GM12878 (cell line): ENCODE results near the gene NFKBIE.

Experiments
- BRCA1 ChIP-seq: IDR thresholded peaks from 2 replicates; pipeline ENCODE4 v1.6.1; 2011; ENCODE audit warnings: low read depth, low read length, improper control_type of control experiment
- CHD2 ChIP-seq: IDR thresholded peaks from 2 replicates; pipeline ENCODE4 v1.6.1; 2011; ENCODE audit warnings: low read depth, low read length, improper control_type of control experiment, borderline replicate concordance
- EGR1 ChIP-seq, 2 experiments: IDR thresholded peaks; 1 replicate in 1 of 2; 2 replicates in 1 of 2; pipeline ENCODE4 v1.6.1; 2011 to 2012; ENCODE audit warnings: low read depth in 2 of 2, low read length in 2 of 2, borderline replicate concordance in 1 of 2, mild to moderate bottlenecking in 1 of 2, moderate library complexity in 1 of 2
- EZH2 ChIP-seq: IDR thresholded peaks from 2 replicates; pipeline ENCODE4 v1.6.1; 2012; ENCODE audit warnings: low read depth, mild to moderate bottlenecking, control low read depth, inconsistent platforms, low read length, borderline replicate concordance; ENCODE audit not compliant: control insufficient read depth
- HDGF ChIP-seq: fragments of 450-650 bp; IDR thresholded peaks from 2 replicates; pipeline ENCODE4 v1.6.1; 2016; ENCODE audit warnings: antibody characterized with exemption
- NFYB ChIP-seq: IDR thresholded peaks from 2 replicates; pipeline ENCODE4 v1.6.1; 2011; ENCODE audit warnings: low read depth, mild to moderate bottlenecking, low read length, improper control_type of control experiment, moderate library complexity; ENCODE audit not compliant: insufficient read depth
- RFX5 ChIP-seq: IDR thresholded peaks from 2 replicates; pipeline ENCODE4 v1.6.1; 2011; ENCODE audit warnings: low read depth, low read length, improper control_type of control experiment
- SMC3 ChIP-seq: IDR thresholded peaks from 2 replicates; pipeline ENCODE4 v1.6.1; 2011; ENCODE audit warnings: low read length, improper control_type of control experiment, borderline replicate concordance
- SUZ12 ChIP-seq: fragments of 200-600 bp; sonication (generic); IDR thresholded peaks from one replicate; pipeline ENCODE4 v1.6.1; 2018; ENCODE audit warnings: antibody characterized with exemption, mild to moderate bottlenecking; ENCODE audit not compliant: unreplicated experiment
- TF ChIP-seq, protein P1 (sequence below): fragments of 450-650 bp; IDR thresholded peaks from 2 replicates; pipeline ENCODE4 v1.6.1; 2017; ENCODE audit warnings: mild to moderate bottlenecking, moderate library complexity
- TF ChIP-seq, protein P2 (sequence below), 3 experiments: IDR thresholded peaks in 2 of 3; conservative IDR thresholded peaks in 1 of 3; 2 replicates each; pipeline ENCODE4 v1.5.1; 2011; ENCODE audit warnings: low read depth in 3 of 3, low read length in 3 of 3, mild to moderate bottlenecking in 3 of 3, control low read depth in 2 of 3, moderate library complexity in 2 of 3, inconsistent platforms in 1 of 3, mixed read lengths in 1 of 3; ENCODE audit not compliant: control insufficient read depth in 2 of 3, insufficient read depth in 1 of 3; ENCODE audit errors: extremely low read depth in 1 of 3
- TF ChIP-seq, protein P3 (sequence below): IDR thresholded peaks from 2 replicates; pipeline ENCODE4 v1.6.1; 2011; ENCODE audit warnings: mild to moderate bottlenecking, low read depth, low read length, moderate library complexity; ENCODE audit not compliant: insufficient replicate concordance
- TF ChIP-seq, protein P4 (sequence below): fragments of 450-650 bp; IDR thresholded peaks from 2 replicates; pipeline ENCODE4 v1.6.1; 2016; ENCODE audit warnings: mild to moderate bottlenecking, moderate library complexity, borderline replicate concordance

DNA sequence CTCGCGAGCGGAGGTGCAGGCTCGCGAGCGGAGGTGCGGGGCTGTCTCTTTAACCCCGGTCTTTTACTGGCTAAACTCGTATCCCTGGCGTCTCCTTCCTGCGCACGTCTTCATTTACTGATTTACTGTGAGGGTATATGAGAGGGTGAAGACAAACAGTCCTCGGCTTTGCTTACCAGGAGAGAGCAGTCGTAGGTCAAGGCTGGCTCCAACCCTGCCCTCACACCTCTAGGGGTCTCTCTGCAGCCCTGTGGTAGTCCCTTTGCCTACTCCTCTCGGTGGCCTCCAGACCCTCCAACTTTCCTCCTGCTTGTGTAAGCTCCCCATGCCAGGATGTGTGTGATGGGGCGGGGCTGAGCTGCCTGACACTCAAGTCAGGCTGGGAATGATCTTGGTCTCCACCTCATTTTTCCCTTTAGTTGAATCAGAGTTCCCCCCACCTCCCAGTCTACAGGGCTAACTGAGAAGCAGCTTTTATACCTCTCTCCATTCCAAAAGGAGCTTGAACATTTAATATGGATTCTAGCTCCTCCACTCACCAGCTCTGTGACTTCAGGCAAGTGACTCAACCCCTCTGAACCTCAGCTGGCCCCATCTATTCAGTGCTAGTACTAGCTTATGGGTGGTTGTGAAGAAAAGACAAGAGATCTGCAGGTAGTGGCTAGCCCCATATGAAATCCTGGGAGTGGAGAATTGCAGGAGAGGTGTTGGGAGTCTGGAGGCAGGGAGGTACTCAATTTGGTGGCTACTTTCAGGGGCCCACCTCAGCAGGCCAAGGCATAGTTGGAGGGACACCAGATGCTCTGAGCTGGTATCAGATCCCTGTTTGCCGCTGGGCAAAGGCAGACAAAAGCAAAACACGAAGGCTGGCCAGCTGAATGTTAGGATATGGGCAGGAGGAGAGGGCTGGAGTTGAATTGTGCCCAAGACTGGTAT is 41.1 kb downstream of the NFKBIE start:
- TF ChIP-seq HDGF: no peak
- TF ChIP-seq EZH2: no peak
- TF ChIP-seq, protein P1, sequence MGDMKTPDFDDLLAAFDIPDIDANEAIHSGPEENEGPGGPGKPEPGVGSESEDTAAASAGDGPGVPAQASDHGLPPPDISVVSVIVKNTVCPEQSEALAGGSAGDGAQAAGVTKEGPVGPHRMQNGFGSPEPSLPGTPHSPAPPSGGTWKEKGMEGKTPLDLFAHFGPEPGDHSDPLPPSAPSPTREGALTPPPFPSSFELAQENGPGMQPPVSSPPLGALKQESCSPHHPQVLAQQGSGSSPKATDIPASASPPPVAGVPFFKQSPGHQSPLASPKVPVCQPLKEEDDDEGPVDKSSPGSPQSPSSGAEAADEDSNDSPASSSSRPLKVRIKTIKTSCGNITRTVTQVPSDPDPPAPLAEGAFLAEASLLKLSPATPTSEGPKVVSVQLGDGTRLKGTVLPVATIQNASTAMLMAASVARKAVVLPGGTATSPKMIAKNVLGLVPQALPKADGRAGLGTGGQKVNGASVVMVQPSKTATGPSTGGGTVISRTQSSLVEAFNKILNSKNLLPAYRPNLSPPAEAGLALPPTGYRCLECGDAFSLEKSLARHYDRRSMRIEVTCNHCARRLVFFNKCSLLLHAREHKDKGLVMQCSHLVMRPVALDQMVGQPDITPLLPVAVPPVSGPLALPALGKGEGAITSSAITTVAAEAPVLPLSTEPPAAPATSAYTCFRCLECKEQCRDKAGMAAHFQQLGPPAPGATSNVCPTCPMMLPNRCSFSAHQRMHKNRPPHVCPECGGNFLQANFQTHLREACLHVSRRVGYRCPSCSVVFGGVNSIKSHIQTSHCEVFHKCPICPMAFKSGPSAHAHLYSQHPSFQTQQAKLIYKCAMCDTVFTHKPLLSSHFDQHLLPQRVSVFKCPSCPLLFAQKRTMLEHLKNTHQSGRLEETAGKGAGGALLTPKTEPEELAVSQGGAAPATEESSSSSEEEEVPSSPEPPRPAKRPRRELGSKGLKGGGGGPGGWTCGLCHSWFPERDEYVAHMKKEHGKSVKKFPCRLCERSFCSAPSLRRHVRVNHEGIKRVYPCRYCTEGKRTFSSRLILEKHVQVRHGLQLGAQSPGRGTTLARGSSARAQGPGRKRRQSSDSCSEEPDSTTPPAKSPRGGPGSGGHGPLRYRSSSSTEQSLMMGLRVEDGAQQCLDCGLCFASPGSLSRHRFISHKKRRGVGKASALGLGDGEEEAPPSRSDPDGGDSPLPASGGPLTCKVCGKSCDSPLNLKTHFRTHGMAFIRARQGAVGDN: no peak
- no peak for TF ChIP-seq CHD2
- no peak for TF ChIP-seq EGR1 (IDR thresholded peaks at IDR 0.05; ENCODE audit: borderline replicate concordance in 1 of 2, low read depth in 2 of 2, low read length in 2 of 2)
- TF ChIP-seq, protein P2, sequence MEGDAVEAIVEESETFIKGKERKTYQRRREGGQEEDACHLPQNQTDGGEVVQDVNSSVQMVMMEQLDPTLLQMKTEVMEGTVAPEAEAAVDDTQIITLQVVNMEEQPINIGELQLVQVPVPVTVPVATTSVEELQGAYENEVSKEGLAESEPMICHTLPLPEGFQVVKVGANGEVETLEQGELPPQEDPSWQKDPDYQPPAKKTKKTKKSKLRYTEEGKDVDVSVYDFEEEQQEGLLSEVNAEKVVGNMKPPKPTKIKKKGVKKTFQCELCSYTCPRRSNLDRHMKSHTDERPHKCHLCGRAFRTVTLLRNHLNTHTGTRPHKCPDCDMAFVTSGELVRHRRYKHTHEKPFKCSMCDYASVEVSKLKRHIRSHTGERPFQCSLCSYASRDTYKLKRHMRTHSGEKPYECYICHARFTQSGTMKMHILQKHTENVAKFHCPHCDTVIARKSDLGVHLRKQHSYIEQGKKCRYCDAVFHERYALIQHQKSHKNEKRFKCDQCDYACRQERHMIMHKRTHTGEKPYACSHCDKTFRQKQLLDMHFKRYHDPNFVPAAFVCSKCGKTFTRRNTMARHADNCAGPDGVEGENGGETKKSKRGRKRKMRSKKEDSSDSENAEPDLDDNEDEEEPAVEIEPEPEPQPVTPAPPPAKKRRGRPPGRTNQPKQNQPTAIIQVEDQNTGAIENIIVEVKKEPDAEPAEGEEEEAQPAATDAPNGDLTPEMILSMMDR (IDR thresholded peaks at IDR 0.05 in 2 of 3, conservative IDR thresholded peaks at IDR 0.05 in 1 of 3; ENCODE audit: control insufficient read depth in 2 of 3, extremely low read depth in 1 of 3, insufficient read depth in 1 of 3, low read depth in 3 of 3, low read length in 3 of 3): peak in 2 of 3 experiments; percentile 17 to 25; a peak in 2 of 6 replicates
- TF ChIP-seq, protein P3, sequence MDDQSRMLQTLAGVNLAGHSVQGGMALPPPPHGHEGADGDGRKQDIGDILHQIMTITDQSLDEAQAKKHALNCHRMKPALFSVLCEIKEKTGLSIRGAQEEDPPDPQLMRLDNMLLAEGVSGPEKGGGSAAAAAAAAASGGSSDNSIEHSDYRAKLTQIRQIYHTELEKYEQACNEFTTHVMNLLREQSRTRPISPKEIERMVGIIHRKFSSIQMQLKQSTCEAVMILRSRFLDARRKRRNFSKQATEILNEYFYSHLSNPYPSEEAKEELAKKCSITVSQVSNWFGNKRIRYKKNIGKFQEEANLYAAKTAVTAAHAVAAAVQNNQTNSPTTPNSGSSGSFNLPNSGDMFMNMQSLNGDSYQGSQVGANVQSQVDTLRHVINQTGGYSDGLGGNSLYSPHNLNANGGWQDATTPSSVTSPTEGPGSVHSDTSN: no peak
- no peak for TF ChIP-seq BRCA1
- TF ChIP-seq RFX5: no peak
- TF ChIP-seq, protein P4, sequence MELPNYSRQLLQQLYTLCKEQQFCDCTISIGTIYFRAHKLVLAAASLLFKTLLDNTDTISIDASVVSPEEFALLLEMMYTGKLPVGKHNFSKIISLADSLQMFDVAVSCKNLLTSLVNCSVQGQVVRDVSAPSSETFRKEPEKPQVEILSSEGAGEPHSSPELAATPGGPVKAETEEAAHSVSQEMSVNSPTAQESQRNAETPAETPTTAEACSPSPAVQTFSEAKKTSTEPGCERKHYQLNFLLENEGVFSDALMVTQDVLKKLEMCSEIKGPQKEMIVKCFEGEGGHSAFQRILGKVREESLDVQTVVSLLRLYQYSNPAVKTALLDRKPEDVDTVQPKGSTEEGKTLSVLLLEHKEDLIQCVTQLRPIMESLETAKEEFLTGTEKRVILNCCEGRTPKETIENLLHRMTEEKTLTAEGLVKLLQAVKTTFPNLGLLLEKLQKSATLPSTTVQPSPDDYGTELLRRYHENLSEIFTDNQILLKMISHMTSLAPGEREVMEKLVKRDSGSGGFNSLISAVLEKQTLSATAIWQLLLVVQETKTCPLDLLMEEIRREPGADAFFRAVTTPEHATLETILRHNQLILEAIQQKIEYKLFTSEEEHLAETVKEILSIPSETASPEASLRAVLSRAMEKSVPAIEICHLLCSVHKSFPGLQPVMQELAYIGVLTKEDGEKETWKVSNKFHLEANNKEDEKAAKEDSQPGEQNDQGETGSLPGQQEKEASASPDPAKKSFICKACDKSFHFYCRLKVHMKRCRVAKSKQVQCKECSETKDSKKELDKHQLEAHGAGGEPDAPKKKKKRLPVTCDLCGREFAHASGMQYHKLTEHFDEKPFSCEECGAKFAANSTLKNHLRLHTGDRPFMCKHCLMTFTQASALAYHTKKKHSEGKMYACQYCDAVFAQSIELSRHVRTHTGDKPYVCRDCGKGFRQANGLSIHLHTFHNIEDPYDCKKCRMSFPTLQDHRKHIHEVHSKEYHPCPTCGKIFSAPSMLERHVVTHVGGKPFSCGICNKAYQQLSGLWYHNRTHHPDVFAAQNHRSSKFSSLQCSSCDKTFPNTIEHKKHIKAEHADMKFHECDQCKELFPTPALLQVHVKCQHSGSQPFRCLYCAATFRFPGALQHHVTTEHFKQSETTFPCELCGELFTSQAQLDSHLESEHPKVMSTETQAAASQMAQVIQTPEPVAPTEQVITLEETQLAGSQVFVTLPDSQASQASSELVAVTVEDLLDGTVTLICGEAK: no peak
- TF ChIP-seq SMC3: no peak
- TF ChIP-seq SUZ12: no peak
- TF ChIP-seq NFYB: no peak
